GM13977 (cell line): Measurements from ENCODE around the gene TBC1D20.

Experiments
- DNase-seq: peaks from one replicate; pipeline ENCODE4 v3.0.0; 2012; ENCODE audit warnings: low spot score
- in situ Hi-C: fragments of 300-500 bp; cut with MboI; formaldehyde crosslinking; loops from one replicate; pipeline ENCODE4 v1.12.0; 2022; ENCODE audit warnings: low sequenced_read_pairs, low pct_unique_long_range_greater_than_20kb, mixed read lengths, inconsistent platforms; ENCODE audit not compliant: unreplicated experiment
- TF ChIP-seq, protein P1 (sequence below): IDR thresholded peaks from 2 replicates; pipeline ENCODE4 v1.5.1; 2012; ENCODE audit warnings: mild to moderate bottlenecking, control low read depth; ENCODE audit not compliant: insufficient read depth; ENCODE audit errors: extremely low read depth, missing control alignments

Gene TBC1D20

DNA sequence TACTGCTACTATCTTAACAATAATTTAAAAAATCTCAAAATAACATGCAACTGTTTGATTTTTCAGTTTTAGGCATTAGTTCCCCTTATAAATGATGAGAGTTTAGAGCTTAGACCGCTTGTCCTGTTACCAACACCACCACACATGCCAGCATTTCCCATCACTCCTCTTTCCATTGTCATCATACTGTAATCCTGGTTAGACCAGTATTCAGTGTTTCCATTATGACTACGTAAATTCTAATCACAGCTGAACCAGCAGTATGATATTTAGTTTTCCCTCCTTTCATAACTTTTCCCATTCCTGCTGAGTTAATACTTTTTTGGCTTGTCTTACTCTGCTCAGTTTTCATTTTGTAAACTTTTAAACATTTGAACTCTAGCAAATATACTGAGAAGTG, 12.2 kb upstream of the TBC1D20 start:
- in situ Hi-C loops: loop anchor here (10.0 kb wide), 1 partner anchor 120 kb away; no protein-coding TSS in a partner anchor
- TF ChIP-seq, protein P1, sequence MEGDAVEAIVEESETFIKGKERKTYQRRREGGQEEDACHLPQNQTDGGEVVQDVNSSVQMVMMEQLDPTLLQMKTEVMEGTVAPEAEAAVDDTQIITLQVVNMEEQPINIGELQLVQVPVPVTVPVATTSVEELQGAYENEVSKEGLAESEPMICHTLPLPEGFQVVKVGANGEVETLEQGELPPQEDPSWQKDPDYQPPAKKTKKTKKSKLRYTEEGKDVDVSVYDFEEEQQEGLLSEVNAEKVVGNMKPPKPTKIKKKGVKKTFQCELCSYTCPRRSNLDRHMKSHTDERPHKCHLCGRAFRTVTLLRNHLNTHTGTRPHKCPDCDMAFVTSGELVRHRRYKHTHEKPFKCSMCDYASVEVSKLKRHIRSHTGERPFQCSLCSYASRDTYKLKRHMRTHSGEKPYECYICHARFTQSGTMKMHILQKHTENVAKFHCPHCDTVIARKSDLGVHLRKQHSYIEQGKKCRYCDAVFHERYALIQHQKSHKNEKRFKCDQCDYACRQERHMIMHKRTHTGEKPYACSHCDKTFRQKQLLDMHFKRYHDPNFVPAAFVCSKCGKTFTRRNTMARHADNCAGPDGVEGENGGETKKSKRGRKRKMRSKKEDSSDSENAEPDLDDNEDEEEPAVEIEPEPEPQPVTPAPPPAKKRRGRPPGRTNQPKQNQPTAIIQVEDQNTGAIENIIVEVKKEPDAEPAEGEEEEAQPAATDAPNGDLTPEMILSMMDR: no peak
- DNase-seq: no peak

DNA sequence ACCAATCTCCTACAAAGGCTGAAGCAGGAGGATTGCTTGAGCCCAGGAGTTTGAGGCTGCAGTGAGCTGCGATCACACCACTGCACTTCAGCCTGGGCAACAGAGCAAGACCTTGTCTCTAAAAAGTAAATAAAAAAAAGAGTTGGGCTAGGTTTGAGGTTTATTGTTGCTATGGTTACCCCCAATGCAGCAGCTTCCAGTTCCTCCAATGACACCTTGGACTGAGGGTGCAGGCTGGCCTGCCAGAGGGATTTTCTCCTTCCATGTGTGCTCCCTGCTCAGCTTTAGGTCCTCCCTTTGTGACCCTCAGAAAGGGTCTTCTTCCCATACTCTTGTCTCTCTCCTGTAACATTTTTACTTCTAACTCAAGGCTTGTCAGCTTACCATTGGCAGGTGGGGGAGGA, 10.6 kb upstream of the TBC1D20 start:
- TF ChIP-seq, protein P1: no peak
- no peak for DNase-seq
- in situ Hi-C loops: loop anchor here (10.0 kb wide), 1 partner anchor 118 kb away; no protein-coding TSS in a partner anchor

DNA sequence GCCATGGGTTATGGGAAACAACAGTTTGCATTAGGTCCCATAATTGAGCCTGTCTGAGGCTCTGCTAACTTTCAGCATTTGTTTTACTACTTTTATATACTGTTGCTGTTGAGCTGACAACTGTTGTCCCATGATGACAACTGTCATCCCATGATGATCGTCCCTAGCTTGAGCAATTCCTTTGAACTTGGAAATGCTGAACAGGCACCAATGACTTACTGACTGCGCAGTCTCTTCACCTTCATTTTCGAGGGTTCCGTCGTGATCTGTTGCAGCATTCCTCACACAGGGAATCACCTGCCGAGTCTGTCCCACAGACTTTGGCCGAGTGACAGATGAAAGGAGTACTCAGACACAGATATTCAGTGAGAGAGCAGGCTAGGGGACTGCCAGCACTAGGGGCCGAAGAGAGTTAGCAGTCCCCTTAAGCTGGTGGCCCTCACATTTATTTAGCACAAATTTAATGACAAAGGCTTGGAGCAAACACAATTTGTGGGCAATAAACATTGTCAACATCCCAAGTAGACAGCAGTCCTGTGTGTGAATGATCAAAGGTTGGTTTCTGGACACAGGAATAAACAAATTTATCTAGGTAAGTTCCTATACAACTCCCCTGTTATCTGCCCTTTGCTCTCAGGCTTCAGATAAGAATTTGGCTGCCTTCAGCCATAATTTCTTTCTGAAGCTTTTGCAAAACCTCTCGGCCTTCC, 10.0 kb upstream of the TBC1D20 start:
- in situ Hi-C loops: loop anchor here (10.0 kb wide), 1 partner anchor 117 kb away; no protein-coding TSS in a partner anchor
- TF ChIP-seq, protein P1: no peak

DNA sequence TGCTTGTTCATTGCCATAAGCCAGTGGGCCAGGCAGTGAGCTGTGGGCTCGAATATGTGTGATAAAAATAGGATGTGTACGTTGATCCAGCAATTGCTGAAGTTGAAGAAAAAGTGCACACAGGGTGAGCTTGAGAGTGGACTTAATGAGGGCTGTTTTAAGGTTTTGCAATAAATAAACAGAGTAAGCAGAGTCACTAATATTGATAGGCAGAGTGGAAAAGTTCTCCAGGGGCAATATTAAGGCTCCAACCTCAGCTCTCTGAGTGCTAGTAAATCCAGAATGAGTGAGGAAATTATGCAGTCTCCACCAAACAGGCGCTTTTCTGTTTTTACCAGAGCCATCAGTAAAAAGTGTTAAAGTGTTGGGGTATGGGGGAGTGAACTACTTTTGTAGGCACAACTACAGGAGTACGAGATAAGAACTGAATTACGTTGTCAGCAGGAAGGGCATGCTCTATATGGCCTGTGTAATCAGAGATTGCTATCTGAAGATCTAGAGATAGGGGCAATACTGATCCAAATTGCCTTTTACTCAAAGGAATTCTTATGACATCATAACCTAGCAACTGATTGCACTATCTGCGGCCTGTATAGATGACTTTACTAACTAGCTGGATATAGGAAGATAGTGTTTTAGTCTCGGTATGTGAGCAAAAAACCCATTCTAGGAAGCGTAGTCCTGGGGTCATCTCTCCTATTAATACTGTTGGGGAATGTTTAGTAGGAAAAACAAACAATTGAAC, 7.6 kb upstream of the TBC1D20 start:
- in situ Hi-C loops: loop anchor here (10.0 kb wide), 1 partner anchor 115 kb away; no protein-coding TSS in a partner anchor
- TF ChIP-seq, protein P1: no peak
- no peak for DNase-seq

More for the DNA sequence above, 10.0 kb upstream of the TBC1D20 start:
- no peak for DNase-seq

DNA sequence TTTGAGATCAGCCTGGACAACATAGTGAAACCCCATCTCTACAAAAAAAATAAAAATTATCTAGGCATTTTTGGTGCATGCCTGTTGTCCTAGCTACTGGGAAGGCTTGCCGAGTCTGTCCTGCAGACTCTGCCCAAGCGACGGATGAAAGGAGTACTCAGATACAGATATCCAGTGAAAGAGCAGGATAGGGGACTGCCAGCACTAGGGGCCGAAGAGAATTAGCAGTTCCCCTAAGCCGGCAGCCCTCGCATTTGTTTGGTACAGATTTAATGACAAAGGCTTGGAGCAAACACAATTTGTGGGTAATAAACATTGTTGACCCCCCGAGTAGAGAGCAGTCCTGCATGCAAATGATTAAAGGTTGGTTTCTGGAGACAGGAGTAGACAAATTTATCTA, 5.4 kb upstream of the TBC1D20 start:
- no peak for DNase-seq
- in situ Hi-C loops: no loop called here
- TF ChIP-seq, protein P1: no peak

DNA sequence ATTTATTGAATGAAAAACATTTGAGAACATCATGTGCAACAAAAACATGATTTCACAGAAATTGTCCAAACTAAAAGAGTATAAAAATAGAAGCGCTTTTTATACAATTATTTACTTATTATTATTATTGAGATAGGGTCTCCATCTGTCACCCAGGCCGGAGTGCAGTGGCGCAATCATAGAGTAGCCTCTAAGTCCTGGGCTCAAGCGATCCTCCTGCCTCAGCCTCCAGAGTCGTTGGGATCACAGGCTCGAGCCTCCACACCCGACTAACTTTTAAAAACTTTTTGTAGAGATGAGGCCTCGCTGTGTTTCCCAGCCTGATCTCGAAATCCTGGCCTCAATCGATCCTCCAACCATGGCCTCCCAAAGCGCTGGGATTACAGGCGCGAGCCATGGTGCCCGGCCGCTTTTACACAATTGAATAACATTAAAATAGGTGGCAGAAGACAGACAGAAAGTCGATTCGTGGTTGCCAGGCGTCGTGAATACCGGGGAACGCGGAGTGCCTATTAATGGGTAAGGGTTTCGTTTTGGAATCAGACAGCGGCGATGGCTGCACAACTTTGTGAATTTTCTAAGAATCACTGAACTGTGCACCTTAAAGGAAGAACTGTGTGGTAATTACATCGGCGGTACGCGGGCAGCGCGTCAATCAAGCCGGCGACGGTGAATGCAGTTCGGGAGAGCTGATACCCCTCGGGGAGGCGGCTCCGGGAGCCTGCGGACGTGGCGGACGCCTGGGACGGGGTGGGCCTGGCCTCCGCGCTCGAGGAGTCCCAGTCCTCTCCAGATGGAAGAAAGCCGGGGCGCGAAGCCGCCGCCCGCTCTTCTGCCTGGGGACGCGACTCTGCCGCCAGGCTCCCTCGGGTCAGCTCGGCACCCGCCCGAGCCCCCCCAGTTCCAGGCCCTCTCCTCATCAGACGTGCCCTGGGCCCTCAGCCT, 807 bp downstream of the TBC1D20 start:
- DNase-seq: peak; percentile 74
- in situ Hi-C loops: no loop called here

More for the DNA sequence above, 807 bp downstream of the TBC1D20 start:
- TF ChIP-seq, protein P1: no peak
